Fibroblast of lung (primary cell): ENCODE results near the gene ABCF3. TPM values are rescaled to one million over a fixed set of nuclear protein-coding genes. Genes with fewer than 3 reads are reported as not detected.
A peak's percentile ranks its signal among the peaks of the same experiment; 100 is the strongest.

Experiments used
- DNase-seq, 2 donors: peaks; one replicate each; pipeline versions ENCODE4 v3.0.0 to v3.0.0-alpha.2; 2010; ENCODE audit warnings: low read depth in 2 of 2
- H2AFZ ChIP-seq: 2 replicates; pipeline ENCODE4 v1.5.1; 2012; ENCODE audit warnings: low read length, control low read depth, inconsistent platforms
- H3K27ac ChIP-seq: 2 replicates; pipeline ENCODE4 v1.5.1; 2011; ENCODE audit warnings: low read length, control low read depth; ENCODE audit not compliant: insufficient read depth
- H3K27me3 ChIP-seq: 2 replicates; pipeline ENCODE4 v1.5.1; 2011; ENCODE audit warnings: mild to moderate bottlenecking, low read length; ENCODE audit not compliant: control insufficient read depth, insufficient read depth
- H3K36me3 ChIP-seq: 2 replicates; pipeline ENCODE4 v1.5.1; 2011; ENCODE audit warnings: low read length; ENCODE audit not compliant: control insufficient read depth, insufficient read depth
- H3K4me1 ChIP-seq: 2 replicates; pipeline ENCODE4 v1.5.1; 2011; ENCODE audit warnings: low read length; ENCODE audit not compliant: control insufficient read depth, insufficient read depth; ENCODE audit errors: extremely low read depth
- H3K4me2 ChIP-seq: 2 replicates; pipeline ENCODE4 v1.5.1; 2011; ENCODE audit warnings: low read length, control low read depth; ENCODE audit not compliant: insufficient read depth; ENCODE audit errors: extremely low read depth
- H3K4me3 ChIP-seq, 4 experiments: fragments of 200-600 bp in 1 of 4; sonication (generic) in 1 of 4; replicated peaks in 1 of 4; 2 replicates each; pipeline ENCODE4 v1.5.1; 2011 to 2016; ENCODE audit warnings: low read length in 4 of 4, low read depth in 3 of 4, mild to moderate bottlenecking in 3 of 4, control low read depth in 2 of 4, inconsistent platforms in 1 of 4, mixed read lengths in 1 of 4; ENCODE audit not compliant: insufficient read depth in 1 of 4; ENCODE audit errors: control extremely low read depth in 1 of 4
- H3K79me2 ChIP-seq: 2 replicates; pipeline ENCODE4 v1.5.1; 2012; ENCODE audit warnings: mild to moderate bottlenecking, low read length, inconsistent platforms; ENCODE audit not compliant: control insufficient read depth, insufficient read depth
- H3K9ac ChIP-seq: 2 replicates; pipeline ENCODE4 v1.5.1; 2011; ENCODE audit warnings: mild to moderate bottlenecking, low read length, control low read depth; ENCODE audit not compliant: insufficient read depth
- H3K9me3 ChIP-seq: 2 replicates; pipeline ENCODE4 v1.5.1; 2012; ENCODE audit warnings: low read depth, low read length; ENCODE audit not compliant: control insufficient read depth, insufficient read depth
- H4K20me1 ChIP-seq: 2 replicates; pipeline ENCODE4 v1.5.1; 2011; ENCODE audit warnings: low read length; ENCODE audit not compliant: control insufficient read depth, insufficient read depth; ENCODE audit errors: extremely low read depth
- EZH2 ChIP-seq: IDR thresholded peaks from 2 replicates; pipeline ENCODE4 v1.5.1; 2012; ENCODE audit warnings: low read length, control low read depth, mild to moderate bottlenecking; ENCODE audit errors: missing control alignments
- polyA minus RNA-seq: library from RNA; depleted of rRNA, polyadenylated mRNA; stranded (reverse); fragments of >200 nt; gene quantifications from 2 replicates; pipeline ENCODE4 v1.2.3, GENCODE V29; 2011; ENCODE audit warnings: low replicate concordance
- polyA plus RNA-seq, 2 donors: library from polyadenylated mRNA; depleted of rRNA in 1 of 2; stranded (reverse) in 1 of 2; unstranded in 1 of 2; fragments of >200 nt; gene quantifications; 2 replicates each; pipeline ENCODE4 v1.2.1, GENCODE V29; 2011 to 2012; ENCODE audit warnings: missing spikeins in 1 of 2
- total RNA-seq: library from RNA; depleted of rRNA; stranded (reverse); fragments of >200 nt; gene quantifications from 2 replicates; pipeline ENCODE4 v1.2.1, GENCODE V29; 2014
- TF ChIP-seq, protein P1 (sequence below), 2 donors: IDR thresholded peaks in 1 of 2; conservative IDR thresholded peaks in 1 of 2; 1 replicate in 1 of 2; 2 replicates in 1 of 2; pipeline ENCODE4 v1.5.1; 2011 to 2012; ENCODE audit warnings: low read length in 2 of 2, control low read depth in 1 of 2, inconsistent platforms in 1 of 2, low read depth in 1 of 2, mild to moderate bottlenecking in 1 of 2

The ABCF3 gene, protein sequence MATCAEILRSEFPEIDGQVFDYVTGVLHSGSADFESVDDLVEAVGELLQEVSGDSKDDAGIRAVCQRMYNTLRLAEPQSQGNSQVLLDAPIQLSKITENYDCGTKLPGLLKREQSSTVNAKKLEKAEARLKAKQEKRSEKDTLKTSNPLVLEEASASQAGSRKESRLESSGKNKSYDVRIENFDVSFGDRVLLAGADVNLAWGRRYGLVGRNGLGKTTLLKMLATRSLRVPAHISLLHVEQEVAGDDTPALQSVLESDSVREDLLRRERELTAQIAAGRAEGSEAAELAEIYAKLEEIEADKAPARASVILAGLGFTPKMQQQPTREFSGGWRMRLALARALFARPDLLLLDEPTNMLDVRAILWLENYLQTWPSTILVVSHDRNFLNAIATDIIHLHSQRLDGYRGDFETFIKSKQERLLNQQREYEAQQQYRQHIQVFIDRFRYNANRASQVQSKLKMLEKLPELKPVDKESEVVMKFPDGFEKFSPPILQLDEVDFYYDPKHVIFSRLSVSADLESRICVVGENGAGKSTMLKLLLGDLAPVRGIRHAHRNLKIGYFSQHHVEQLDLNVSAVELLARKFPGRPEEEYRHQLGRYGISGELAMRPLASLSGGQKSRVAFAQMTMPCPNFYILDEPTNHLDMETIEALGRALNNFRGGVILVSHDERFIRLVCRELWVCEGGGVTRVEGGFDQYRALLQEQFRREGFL
- total RNA-seq: 63.9 and 65.1 TPM in 2 replicates
- 31.3 and 40.2 TPM in 2 replicates for polyA plus RNA-seq
- 32.5 and 41.7 TPM in 2 replicates for polyA plus RNA-seq (2012)
- 146 and 162 TPM in 2 replicates for polyA minus RNA-seq

DNA sequence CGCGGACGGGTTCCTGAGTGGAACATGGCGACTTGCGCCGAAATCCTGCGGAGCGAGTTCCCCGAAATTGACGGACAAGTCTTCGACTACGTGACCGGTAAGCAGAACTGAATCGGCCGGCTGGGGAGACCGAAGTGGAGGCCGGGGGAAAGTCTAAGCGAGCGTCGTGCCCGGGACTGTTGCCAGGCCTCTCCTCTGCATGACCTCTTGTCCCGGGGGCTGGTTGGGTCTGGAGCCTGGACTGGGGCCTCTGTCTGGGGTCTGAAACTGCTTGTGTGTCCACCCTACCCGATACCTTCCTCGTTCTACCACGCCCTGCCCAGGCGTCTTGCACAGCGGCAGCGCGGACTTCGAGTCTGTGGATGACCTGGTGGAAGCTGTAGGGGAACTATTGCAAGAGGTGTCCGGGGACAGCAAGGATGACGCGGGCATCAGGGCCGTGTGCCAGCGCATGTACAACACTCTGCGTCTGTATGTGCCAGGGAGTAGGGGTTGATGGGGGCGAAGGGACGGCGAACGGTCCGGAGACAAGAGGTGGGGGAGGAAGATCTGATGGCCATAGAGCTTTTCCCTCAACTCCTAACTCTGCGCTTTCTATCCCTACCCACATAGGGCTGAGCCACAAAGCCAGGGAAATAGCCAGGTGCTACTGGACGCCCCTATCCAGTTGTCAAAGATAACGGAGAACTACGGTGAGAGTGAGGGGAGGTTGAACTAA lies at the start of gene ABCF3:
Gene ABCF3 (plus strand): TSS at position 16 of the 718 bp plus-strand sequence. CDS start 9 bp downstream, at position 25.
- Histone ChIP-seq H3K4me3 (peak within 1 kb of the TSS; percentile 72 to 100 (median 82)), H3K9me3 (no peaks in the 10 kb centered on the region), H3K36me3 (peaks cover 33% of the 10 kb centered on the region), H3K27me3 (no peaks in the 10 kb centered on the region), H3K79me2 (peaks cover 33% of the 10 kb centered on the region), H3K9ac (peak within 1 kb of the TSS; percentile 89), H3K4me2 (peak within 1 kb of the TSS; percentile 92), H3K27ac (peak within 1 kb of the TSS; percentile 90), H2AFZ (peak within 1 kb of the TSS; percentile 46), H3K4me1 (peaks cover 10% of the 10 kb centered on the region), H4K20me1 (no peaks in the 10 kb centered on the region)
- TF ChIP-seq, protein P1, sequence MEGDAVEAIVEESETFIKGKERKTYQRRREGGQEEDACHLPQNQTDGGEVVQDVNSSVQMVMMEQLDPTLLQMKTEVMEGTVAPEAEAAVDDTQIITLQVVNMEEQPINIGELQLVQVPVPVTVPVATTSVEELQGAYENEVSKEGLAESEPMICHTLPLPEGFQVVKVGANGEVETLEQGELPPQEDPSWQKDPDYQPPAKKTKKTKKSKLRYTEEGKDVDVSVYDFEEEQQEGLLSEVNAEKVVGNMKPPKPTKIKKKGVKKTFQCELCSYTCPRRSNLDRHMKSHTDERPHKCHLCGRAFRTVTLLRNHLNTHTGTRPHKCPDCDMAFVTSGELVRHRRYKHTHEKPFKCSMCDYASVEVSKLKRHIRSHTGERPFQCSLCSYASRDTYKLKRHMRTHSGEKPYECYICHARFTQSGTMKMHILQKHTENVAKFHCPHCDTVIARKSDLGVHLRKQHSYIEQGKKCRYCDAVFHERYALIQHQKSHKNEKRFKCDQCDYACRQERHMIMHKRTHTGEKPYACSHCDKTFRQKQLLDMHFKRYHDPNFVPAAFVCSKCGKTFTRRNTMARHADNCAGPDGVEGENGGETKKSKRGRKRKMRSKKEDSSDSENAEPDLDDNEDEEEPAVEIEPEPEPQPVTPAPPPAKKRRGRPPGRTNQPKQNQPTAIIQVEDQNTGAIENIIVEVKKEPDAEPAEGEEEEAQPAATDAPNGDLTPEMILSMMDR (conservative IDR thresholded peaks at IDR 0.05 in 1 of 2, IDR thresholded peaks at IDR 0.05 in 1 of 2; ENCODE audit: low read depth in 1 of 2, low read length in 2 of 2): no peak
- no peak for TF ChIP-seq EZH2
- peak; percentile 50 to 64 for DNase-seq

DNA sequence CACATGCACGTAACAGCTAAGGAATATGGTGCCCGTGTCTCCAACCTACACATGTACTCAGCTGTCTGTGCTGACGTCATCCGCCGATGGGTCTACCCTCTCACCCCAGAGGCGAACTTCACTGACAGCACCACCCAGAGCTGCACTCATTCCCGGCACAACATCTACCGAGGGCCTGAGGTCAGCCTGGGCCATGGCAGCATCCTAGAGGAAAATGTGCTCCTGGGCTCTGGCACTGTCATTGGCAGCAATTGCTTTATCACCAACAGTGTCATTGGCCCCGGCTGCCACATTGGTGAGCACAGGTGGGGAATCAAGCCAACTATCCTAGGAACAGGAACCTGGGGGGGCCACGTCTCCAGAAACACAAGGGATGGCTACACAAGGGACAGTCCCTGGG lies 45.6 kb upstream of the ABCF3 start:
- DNase-seq: no peak
- TF ChIP-seq, protein P1 (conservative IDR thresholded peaks at IDR 0.05 in 1 of 2, IDR thresholded peaks at IDR 0.05 in 1 of 2; ENCODE audit: low read depth in 1 of 2, low read length in 2 of 2): no peak
- no peak for TF ChIP-seq EZH2
- Histone ChIP-seq H3K4me1 (peaks cover 4% of the 10 kb centered on the region), H3K4me3 (no peak overlapping the region), H2AFZ (no peak overlapping the region), H3K27me3 (no peaks in the 10 kb centered on the region), H3K36me3 (peaks cover 19% of the 10 kb centered on the region), H3K9ac (no peak overlapping the region), H4K20me1 (no peaks in the 10 kb centered on the region), H3K79me2 (peaks cover 30% of the 10 kb centered on the region), H3K4me2 (no peak overlapping the region), H3K27ac (no peak overlapping the region), H3K9me3 (no peaks in the 10 kb centered on the region)

DNA sequence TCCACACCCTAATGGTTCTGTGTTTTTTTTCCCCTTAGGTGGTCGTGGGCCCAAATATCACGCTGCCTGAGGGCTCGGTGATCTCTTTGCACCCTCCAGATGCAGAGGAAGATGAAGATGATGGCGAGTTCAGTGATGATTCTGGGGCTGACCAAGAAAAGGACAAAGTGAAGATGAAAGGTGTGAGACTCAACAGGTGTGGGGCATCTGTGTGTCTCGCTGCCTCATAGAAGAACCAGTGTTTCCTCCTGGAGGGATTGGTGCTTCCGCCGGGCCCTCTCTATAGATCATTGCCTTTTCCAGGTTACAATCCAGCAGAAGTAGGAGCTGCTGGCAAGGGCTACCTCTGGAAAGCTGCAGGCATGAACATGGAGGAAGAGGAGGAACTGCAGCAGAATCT lies 43.8 kb upstream of the ABCF3 start:
- H3K27me3 ChIP-seq: no peaks in the 10 kb centered on the region
- peaks cover 12% of the 10 kb centered on the region for H3K79me2 ChIP-seq
- H3K27ac ChIP-seq: no peak overlapping the region
- no peaks in the 10 kb centered on the region for H3K9me3 ChIP-seq
- no peak overlapping the region for H3K4me2 ChIP-seq
- no peak for DNase-seq
- H4K20me1 ChIP-seq: no peaks in the 10 kb centered on the region
- H3K4me1 ChIP-seq: no peaks in the 10 kb centered on the region
- peaks cover 21% of the 10 kb centered on the region for H3K36me3 ChIP-seq
- no peak overlapping the region for H3K9ac ChIP-seq
- H2AFZ ChIP-seq: no peak overlapping the region
- H3K4me3 ChIP-seq: no peak overlapping the region
- TF ChIP-seq, protein P1 (conservative IDR thresholded peaks at IDR 0.05 in 1 of 2, IDR thresholded peaks at IDR 0.05 in 1 of 2; ENCODE audit: low read depth in 1 of 2, low read length in 2 of 2): no peak
- TF ChIP-seq EZH2: no peak
